HepG2 (cell line): ENCODE results near the gene C20orf141. TPM values are rescaled to one million over a fixed set of nuclear protein-coding genes. Genes with fewer than 3 reads are reported as not detected.

ENCODE experiments used
- FOXA1 ChIP-seq, 2 experiments: fragments of 450-650 bp in 1 of 2; sonication (generic) in 1 of 2; formaldehyde crosslinking in 1 of 2; IDR thresholded peaks; 2 replicates each; pipeline versions ENCODE4 v1.4.0 to v1.6.1; 2016 to 2020; ENCODE audit warnings: missing genetic modification reagents in 1 of 2
- HBP1 ChIP-seq: IDR thresholded peaks from 2 replicates; pipeline ENCODE4 v1.6.1; 2016; ENCODE audit warnings: low read depth, control low read depth
- KDM2A ChIP-seq: sonication (generic); formaldehyde crosslinking; IDR thresholded peaks from 2 replicates; pipeline ENCODE4 v1.4.0; 2020; ENCODE audit warnings: low read depth, missing genetic modification reagents, borderline replicate concordance
- MAF1 ChIP-seq: sonication (generic); formaldehyde crosslinking; IDR thresholded peaks from 2 replicates; pipeline ENCODE4 v1.5.0; 2020; ENCODE audit warnings: missing genetic modification reagents, borderline replicate concordance
- MTF1 ChIP-seq: sonication (generic); formaldehyde crosslinking; IDR thresholded peaks from 2 replicates; pipeline ENCODE4 v1.5.0; 2020; ENCODE audit warnings: missing genetic modification reagents
- PAXIP1 ChIP-seq: sonication (generic); formaldehyde crosslinking; conservative IDR thresholded peaks from 2 replicates; pipeline ENCODE4 v1.4.0; 2020; ENCODE audit warnings: mild to moderate bottlenecking, missing genetic modification reagents, moderate library complexity
- POGK ChIP-seq: sonication (generic); formaldehyde crosslinking; conservative IDR thresholded peaks from 2 replicates; pipeline ENCODE4 v1.8.0; 2022; ENCODE audit warnings: mild to moderate bottlenecking, moderate library complexity, missing genetic modification reagents
- REST ChIP-seq, 2 experiments: IDR thresholded peaks; 2 replicates each; pipeline ENCODE4 v1.6.1; 2011 to 2012; ENCODE audit warnings: low read length in 2 of 2, borderline replicate concordance in 1 of 2, low read depth in 1 of 2, mild to moderate bottlenecking in 1 of 2, moderate library complexity in 1 of 2
- THAP8 ChIP-seq: sonication (generic); formaldehyde crosslinking; IDR thresholded peaks from 2 replicates; pipeline ENCODE4 v1.5.1; 2020; ENCODE audit warnings: missing genetic modification reagents, mild to moderate bottlenecking, borderline replicate concordance
- ZC3H13 ChIP-seq: sonication (generic); formaldehyde crosslinking; IDR thresholded peaks from 2 replicates; pipeline ENCODE4 v1.8.1; 2023; ENCODE audit warnings: mild to moderate bottlenecking, missing genetic modification reagents, moderate library complexity
- ZNF180 ChIP-seq: sonication (generic); formaldehyde crosslinking; IDR thresholded peaks from 2 replicates; pipeline ENCODE4 v1.4.0; 2020; ENCODE audit warnings: low read depth, missing genetic modification reagents, borderline replicate concordance
- ZNF550 ChIP-seq: sonication (generic); formaldehyde crosslinking; IDR thresholded peaks from 2 replicates; pipeline ENCODE4 v1.4.0; 2020; ENCODE audit warnings: mild to moderate bottlenecking, missing genetic modification reagents, borderline replicate concordance
- ZNF773 ChIP-seq: sonication (generic); formaldehyde crosslinking; IDR thresholded peaks from 2 replicates; pipeline ENCODE4 v1.4.0; 2020; ENCODE audit warnings: missing genetic modification reagents, borderline replicate concordance
- ZXDC ChIP-seq: sonication (generic); formaldehyde crosslinking; IDR thresholded peaks from 2 replicates; pipeline ENCODE4 v1.5.0; 2020; ENCODE audit warnings: mild to moderate bottlenecking, missing genetic modification reagents
- polyA plus RNA-seq, 8 experiments: library from polyadenylated mRNA; depleted of rRNA in 3 of 8; stranded (reverse) in 7 of 8; unstranded in 1 of 8; fragments of >200 nt; fragmentation: Illumina TruSeq in 4 of 8; extraction: Trizol in 4 of 8; gene quantifications; 2 replicates each; pipeline versions ENCODE4 v1.2.1 to v1.2.3, GENCODE V29; 2011 to 2016; ENCODE audit warnings: low read depth in 4 of 8, missing spikeins in 1 of 8, mixed read lengths in 1 of 8; ENCODE audit not compliant: insufficient read depth in 1 of 8
- total RNA-seq, 5 experiments: library from RNA; depleted of rRNA; stranded (reverse); fragments of >200 nt; fragmentation: Illumina TruSeq; extraction: Trizol; gene quantifications; 2 replicates each; pipeline ENCODE4 v1.2.3, GENCODE V29; 2016; ENCODE audit warnings: low read depth in 1 of 5

The C20orf141 gene
- total and polyA plus RNA-seq, 2 of the 13 experiments (the other 11 are each of a cell fraction or from before 2014, with no cell fraction given): not detected

GRCh38 chr20:2835331-2835796 is 20.6 kb downstream of the C20orf141 start (continued):
- TF ChIP-seq REST (IDR thresholded peaks at IDR 0.05; ENCODE audit: borderline replicate concordance in 1 of 2, low read depth in 1 of 2, low read length in 2 of 2) (no peak), HBP1 (CRISPR knock-in tag) (no peak), ZNF180 (no peak), ZNF773 (no peak), FOXA1 (IDR thresholded peaks at IDR 0.05) (no peak), FOXA1 (CRISPR knock-in tag; IDR thresholded peaks at IDR 0.05) (no peak), ZNF550 (CRISPR knock-in tag) (no peak), ZC3H13 (CRISPR knock-in tag) (no peak), PAXIP1 (CRISPR knock-in tag) (0 out of 2 replicates have a peak, but pooled peaks have one; percentile 40), ZXDC (CRISPR knock-in tag) (no peak), POGK (CRISPR knock-in tag) (no peak), THAP8 (CRISPR knock-in tag) (no peak), KDM2A (CRISPR knock-in tag) (no peak), MAF1 (CRISPR knock-in tag) (no peak), MTF1 (CRISPR knock-in tag) (no peak)
